ENCODE measurements around the gene KIAA0513.

- TF ChIP-seq, protein P1, sequence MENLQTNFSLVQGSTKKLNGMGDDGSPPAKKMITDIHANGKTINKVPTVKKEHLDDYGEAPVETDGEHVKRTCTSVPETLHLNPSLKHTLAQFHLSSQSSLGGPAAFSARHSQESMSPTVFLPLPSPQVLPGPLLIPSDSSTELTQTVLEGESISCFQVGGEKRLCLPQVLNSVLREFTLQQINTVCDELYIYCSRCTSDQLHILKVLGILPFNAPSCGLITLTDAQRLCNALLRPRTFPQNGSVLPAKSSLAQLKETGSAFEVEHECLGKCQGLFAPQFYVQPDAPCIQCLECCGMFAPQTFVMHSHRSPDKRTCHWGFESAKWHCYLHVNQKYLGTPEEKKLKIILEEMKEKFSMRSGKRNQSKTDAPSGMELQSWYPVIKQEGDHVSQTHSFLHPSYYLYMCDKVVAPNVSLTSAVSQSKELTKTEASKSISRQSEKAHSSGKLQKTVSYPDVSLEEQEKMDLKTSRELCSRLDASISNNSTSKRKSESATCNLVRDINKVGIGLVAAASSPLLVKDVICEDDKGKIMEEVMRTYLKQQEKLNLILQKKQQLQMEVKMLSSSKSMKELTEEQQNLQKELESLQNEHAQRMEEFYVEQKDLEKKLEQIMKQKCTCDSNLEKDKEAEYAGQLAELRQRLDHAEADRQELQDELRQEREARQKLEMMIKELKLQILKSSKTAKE (CRISPR knock-in tag; IDR thresholded peaks at IDR 0.05; ENCODE audit: borderline replicate concordance) = no peak
- no peak for TF ChIP-seq ZFP1 (CRISPR knock-in tag; IDR thresholded peaks at IDR 0.05)
- TF ChIP-seq, protein P2, sequence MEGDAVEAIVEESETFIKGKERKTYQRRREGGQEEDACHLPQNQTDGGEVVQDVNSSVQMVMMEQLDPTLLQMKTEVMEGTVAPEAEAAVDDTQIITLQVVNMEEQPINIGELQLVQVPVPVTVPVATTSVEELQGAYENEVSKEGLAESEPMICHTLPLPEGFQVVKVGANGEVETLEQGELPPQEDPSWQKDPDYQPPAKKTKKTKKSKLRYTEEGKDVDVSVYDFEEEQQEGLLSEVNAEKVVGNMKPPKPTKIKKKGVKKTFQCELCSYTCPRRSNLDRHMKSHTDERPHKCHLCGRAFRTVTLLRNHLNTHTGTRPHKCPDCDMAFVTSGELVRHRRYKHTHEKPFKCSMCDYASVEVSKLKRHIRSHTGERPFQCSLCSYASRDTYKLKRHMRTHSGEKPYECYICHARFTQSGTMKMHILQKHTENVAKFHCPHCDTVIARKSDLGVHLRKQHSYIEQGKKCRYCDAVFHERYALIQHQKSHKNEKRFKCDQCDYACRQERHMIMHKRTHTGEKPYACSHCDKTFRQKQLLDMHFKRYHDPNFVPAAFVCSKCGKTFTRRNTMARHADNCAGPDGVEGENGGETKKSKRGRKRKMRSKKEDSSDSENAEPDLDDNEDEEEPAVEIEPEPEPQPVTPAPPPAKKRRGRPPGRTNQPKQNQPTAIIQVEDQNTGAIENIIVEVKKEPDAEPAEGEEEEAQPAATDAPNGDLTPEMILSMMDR (CRISPR knock-in tag; IDR thresholded peaks at IDR 0.05) = no peak
- TF ChIP-seq EP300 (IDR thresholded peaks at IDR 0.05; ENCODE audit: low read depth in 2 of 2, low read length in 2 of 2) = no peak
- no peak for TF ChIP-seq EP300 (CRISPR knock-in tag; IDR thresholded peaks at IDR 0.05; ENCODE audit: borderline replicate concordance)
- TF ChIP-seq NFE2 (CRISPR knock-in tag; IDR thresholded peaks at IDR 0.05) = no peak
- no peak for TF ChIP-seq CENPT (CRISPR knock-in tag; IDR thresholded peaks at IDR 0.05; ENCODE audit: low read depth)
- TF ChIP-seq POLR2AphosphoS5 (IDR thresholded peaks at IDR 0.05; ENCODE audit: low read depth, low read length) = no peak
- no peak for TF ChIP-seq TBX2 (CRISPR knock-in tag; IDR thresholded peaks at IDR 0.05; ENCODE audit: borderline replicate concordance)
- TF ChIP-seq NFIC (IDR thresholded peaks at IDR 0.05; ENCODE audit: low read length) = no peak
- TF ChIP-seq POLR2G (IDR thresholded peaks at IDR 0.05; ENCODE audit: low read depth, low read length) = no peak
Observed at GRCh38 chr16:85104821-85105391, 77.3 kb downstream of the KIAA0513 start.

Measured in HepG2 (cell line).